WTC11 (cell line): ENCODE results near the gene LMCD1. TPM values are rescaled to one million over a fixed set of nuclear protein-coding genes. Genes with fewer than 3 reads are reported as not detected.

Source experiments
- ATAC-seq: fragments of 200-7000 bp; cut with Tn5 transposase; 2 replicates; pipeline ENCODE4 v1.10.0; 2021; ENCODE audit warnings: mild to moderate bottlenecking, moderate library complexity
- CTCF ChIA-PET: fragments of 300-600 bp; sonication (Branson Sonifier 250); formaldehyde crosslinking; loops from one replicate; lab custom pipeline; 2021; ENCODE audit warnings: antibody characterized with exemption; lab: Charles Lee
- POLR2A ChIA-PET: fragments of 350-600 bp; sonication (Branson Sonifier 250); formaldehyde crosslinking; loops from one replicate; lab custom pipeline; 2021; ENCODE audit warnings: antibody characterized with exemption; lab: Charles Lee
- DNase-seq: peaks from one replicate; pipeline ENCODE4 v3.0.0; 2021; ENCODE audit warnings: low spot score
- H3K27ac Mint-ChIP-seq: 2 replicates; pipeline ENCODE4 v1.8.0; 2021; ENCODE audit warnings: mixed read lengths
- H3K27me3 Mint-ChIP-seq: 2 replicates; pipeline ENCODE4 v1.8.0; 2021; ENCODE audit warnings: low read depth, mild to moderate bottlenecking, moderate library complexity, mixed read lengths
- H3K36me3 Mint-ChIP-seq: 2 replicates; pipeline ENCODE4 v1.8.0; 2021; ENCODE audit warnings: mixed read lengths
- H3K4me1 Mint-ChIP-seq: 2 replicates; pipeline ENCODE4 v1.8.0; 2022; ENCODE audit warnings: mixed read lengths
- H3K4me3 Mint-ChIP-seq: 2 replicates; pipeline ENCODE4 v1.8.0; 2021; ENCODE audit warnings: mild to moderate bottlenecking, moderate library complexity, mixed read lengths
- H3K9me3 Mint-ChIP-seq: 2 replicates; pipeline ENCODE4 v1.8.0; 2021; ENCODE audit warnings: mixed read lengths
- FOXP1 ChIP-seq: sonication (generic); formaldehyde crosslinking; IDR thresholded peaks from 2 replicates; pipeline ENCODE4 v1.8.0; 2022; ENCODE audit warnings: missing genetic modification reagents, mild to moderate bottlenecking, moderate library complexity, borderline replicate concordance
- NFATC4 ChIP-seq: fragments of 250-450 bp; sonication (Bioruptor Pico); IDR thresholded peaks from 2 replicates; pipeline ENCODE4 v1.9.0; 2021; ENCODE audit warnings: mild to moderate bottlenecking
- NR2C2 ChIP-seq: sonication (generic); formaldehyde crosslinking; IDR thresholded peaks from 2 replicates; pipeline ENCODE4 v1.8.0; 2022; ENCODE audit warnings: mild to moderate bottlenecking, missing genetic modification reagents
- RORB ChIP-seq: fragments of 250-450 bp; sonication (Bioruptor Pico); IDR thresholded peaks from 2 replicates; pipeline ENCODE4 v1.9.0; 2021; ENCODE audit warnings: mild to moderate bottlenecking
- SOX15 ChIP-seq: fragments of 250-450 bp; sonication (Bioruptor Pico); IDR thresholded peaks from 2 replicates; pipeline ENCODE4 v1.9.0; 2021; ENCODE audit warnings: mild to moderate bottlenecking
- ZNF121 ChIP-seq: sonication (generic); formaldehyde crosslinking; IDR thresholded peaks from 2 replicates; pipeline ENCODE4 v1.8.0; 2023; ENCODE audit warnings: missing genetic modification reagents
- ZNF232 ChIP-seq: sonication (generic); formaldehyde crosslinking; IDR thresholded peaks from 2 replicates; pipeline ENCODE4 v1.8.0; 2022; ENCODE audit warnings: mild to moderate bottlenecking, missing genetic modification reagents
- total RNA-seq: library from RNA; stranded (reverse); gene quantifications from 3 replicates; pipeline ENCODE4 v1.2.3, GENCODE V29; 2021
- TF ChIP-seq, protein P1 (sequence below): fragments of 250-450 bp; sonication (Bioruptor Pico); IDR thresholded peaks from 2 replicates; pipeline ENCODE4 v1.9.0; 2021; ENCODE audit warnings: mild to moderate bottlenecking, borderline replicate concordance
- TF ChIP-seq, protein P2 (sequence below): sonication (generic); formaldehyde crosslinking; IDR thresholded peaks from 2 replicates; pipeline ENCODE4 v1.8.0; 2023; ENCODE audit warnings: missing genetic modification reagents, mild to moderate bottlenecking, borderline replicate concordance
- TF ChIP-seq, protein P3 (sequence below): sonication (generic); formaldehyde crosslinking; IDR thresholded peaks from 2 replicates; pipeline ENCODE4 v1.8.1; 2023; ENCODE audit warnings: mild to moderate bottlenecking, moderate library complexity, missing genetic modification reagents
- TF ChIP-seq, protein P4 (sequence below): sonication (generic); formaldehyde crosslinking; IDR thresholded peaks from 2 replicates; pipeline ENCODE4 v1.8.1; 2023; ENCODE audit warnings: mild to moderate bottlenecking, missing genetic modification reagents
- TF ChIP-seq, protein P5 (sequence below): sonication (generic); formaldehyde crosslinking; IDR thresholded peaks from 2 replicates; pipeline ENCODE4 v1.8.1; 2023; ENCODE audit warnings: mild to moderate bottlenecking, missing genetic modification reagents, moderate library complexity
- TF ChIP-seq, protein P6 (sequence below): sonication (generic); formaldehyde crosslinking; IDR thresholded peaks from 2 replicates; pipeline ENCODE4 v1.8.0; 2023; ENCODE audit warnings: mild to moderate bottlenecking, missing genetic modification reagents
- TF ChIP-seq, protein P7 (sequence below): fragments of 250-450 bp; sonication (Bioruptor Pico); conservative IDR thresholded peaks from 2 replicates; pipeline ENCODE4 v1.9.0; 2021; ENCODE audit warnings: mild to moderate bottlenecking

LMCD1 gene
- total RNA-seq, 1 experiment from 2014 or later = 12.5 TPM

DNA sequence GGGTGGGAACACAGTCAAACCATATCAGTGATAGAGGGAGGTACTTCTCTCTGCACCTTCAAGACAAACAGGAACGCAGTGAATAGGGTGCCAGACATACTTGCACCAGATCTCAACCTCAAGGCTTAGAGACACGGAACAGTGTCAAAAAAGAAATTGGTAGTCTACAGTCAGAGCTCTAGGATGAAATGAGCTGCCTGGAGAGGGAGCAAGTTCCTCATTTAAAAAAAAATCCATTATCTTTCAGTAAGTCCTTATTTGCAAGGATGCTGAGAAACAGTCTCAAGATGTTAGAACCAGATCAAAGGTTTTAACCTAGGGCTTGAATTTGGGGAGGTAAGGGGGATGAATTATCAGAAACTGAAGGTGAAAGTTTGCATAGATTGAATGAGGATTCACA, 20.2 kb upstream of the LMCD1 start (continued):
- TF ChIP-seq, protein P1, sequence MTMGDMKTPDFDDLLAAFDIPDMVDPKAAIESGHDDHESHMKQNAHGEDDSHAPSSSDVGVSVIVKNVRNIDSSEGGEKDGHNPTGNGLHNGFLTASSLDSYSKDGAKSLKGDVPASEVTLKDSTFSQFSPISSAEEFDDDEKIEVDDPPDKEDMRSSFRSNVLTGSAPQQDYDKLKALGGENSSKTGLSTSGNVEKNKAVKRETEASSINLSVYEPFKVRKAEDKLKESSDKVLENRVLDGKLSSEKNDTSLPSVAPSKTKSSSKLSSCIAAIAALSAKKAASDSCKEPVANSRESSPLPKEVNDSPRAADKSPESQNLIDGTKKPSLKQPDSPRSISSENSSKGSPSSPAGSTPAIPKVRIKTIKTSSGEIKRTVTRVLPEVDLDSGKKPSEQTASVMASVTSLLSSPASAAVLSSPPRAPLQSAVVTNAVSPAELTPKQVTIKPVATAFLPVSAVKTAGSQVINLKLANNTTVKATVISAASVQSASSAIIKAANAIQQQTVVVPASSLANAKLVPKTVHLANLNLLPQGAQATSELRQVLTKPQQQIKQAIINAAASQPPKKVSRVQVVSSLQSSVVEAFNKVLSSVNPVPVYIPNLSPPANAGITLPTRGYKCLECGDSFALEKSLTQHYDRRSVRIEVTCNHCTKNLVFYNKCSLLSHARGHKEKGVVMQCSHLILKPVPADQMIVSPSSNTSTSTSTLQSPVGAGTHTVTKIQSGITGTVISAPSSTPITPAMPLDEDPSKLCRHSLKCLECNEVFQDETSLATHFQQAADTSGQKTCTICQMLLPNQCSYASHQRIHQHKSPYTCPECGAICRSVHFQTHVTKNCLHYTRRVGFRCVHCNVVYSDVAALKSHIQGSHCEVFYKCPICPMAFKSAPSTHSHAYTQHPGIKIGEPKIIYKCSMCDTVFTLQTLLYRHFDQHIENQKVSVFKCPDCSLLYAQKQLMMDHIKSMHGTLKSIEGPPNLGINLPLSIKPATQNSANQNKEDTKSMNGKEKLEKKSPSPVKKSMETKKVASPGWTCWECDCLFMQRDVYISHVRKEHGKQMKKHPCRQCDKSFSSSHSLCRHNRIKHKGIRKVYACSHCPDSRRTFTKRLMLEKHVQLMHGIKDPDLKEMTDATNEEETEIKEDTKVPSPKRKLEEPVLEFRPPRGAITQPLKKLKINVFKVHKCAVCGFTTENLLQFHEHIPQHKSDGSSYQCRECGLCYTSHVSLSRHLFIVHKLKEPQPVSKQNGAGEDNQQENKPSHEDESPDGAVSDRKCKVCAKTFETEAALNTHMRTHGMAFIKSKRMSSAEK (CRISPR knock-in tag) = no peak
- TF ChIP-seq FOXP1 (CRISPR knock-in tag) (no peak), ZNF121 (CRISPR knock-in tag) (no peak), RORB (CRISPR knock-in tag) (no peak), SOX15 (CRISPR knock-in tag) (no peak)
- TF ChIP-seq, protein P2, sequence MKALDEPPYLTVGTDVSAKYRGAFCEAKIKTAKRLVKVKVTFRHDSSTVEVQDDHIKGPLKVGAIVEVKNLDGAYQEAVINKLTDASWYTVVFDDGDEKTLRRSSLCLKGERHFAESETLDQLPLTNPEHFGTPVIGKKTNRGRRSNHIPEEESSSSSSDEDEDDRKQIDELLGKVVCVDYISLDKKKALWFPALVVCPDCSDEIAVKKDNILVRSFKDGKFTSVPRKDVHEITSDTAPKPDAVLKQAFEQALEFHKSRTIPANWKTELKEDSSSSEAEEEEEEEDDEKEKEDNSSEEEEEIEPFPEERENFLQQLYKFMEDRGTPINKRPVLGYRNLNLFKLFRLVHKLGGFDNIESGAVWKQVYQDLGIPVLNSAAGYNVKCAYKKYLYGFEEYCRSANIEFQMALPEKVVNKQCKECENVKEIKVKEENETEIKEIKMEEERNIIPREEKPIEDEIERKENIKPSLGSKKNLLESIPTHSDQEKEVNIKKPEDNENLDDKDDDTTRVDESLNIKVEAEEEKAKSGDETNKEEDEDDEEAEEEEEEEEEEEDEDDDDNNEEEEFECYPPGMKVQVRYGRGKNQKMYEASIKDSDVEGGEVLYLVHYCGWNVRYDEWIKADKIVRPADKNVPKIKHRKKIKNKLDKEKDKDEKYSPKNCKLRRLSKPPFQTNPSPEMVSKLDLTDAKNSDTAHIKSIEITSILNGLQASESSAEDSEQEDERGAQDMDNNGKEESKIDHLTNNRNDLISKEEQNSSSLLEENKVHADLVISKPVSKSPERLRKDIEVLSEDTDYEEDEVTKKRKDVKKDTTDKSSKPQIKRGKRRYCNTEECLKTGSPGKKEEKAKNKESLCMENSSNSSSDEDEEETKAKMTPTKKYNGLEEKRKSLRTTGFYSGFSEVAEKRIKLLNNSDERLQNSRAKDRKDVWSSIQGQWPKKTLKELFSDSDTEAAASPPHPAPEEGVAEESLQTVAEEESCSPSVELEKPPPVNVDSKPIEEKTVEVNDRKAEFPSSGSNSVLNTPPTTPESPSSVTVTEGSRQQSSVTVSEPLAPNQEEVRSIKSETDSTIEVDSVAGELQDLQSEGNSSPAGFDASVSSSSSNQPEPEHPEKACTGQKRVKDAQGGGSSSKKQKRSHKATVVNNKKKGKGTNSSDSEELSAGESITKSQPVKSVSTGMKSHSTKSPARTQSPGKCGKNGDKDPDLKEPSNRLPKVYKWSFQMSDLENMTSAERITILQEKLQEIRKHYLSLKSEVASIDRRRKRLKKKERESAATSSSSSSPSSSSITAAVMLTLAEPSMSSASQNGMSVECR = no peak
- TF ChIP-seq, protein P3, sequence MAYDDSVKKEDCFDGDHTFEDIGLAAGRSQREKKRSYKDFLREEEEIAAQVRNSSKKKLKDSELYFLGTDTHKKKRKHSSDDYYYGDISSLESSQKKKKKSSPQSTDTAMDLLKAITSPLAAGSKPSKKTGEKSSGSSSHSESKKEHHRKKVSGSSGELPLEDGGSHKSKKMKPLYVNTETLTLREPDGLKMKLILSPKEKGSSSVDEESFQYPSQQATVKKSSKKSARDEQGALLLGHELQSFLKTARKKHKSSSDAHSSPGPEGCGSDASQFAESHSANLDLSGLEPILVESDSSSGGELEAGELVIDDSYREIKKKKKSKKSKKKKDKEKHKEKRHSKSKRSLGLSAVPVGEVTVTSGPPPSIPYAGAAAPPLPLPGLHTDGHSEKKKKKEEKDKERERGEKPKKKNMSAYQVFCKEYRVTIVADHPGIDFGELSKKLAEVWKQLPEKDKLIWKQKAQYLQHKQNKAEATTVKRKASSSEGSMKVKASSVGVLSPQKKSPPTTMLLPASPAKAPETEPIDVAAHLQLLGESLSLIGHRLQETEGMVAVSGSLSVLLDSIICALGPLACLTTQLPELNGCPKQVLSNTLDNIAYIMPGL = no peak

DNA sequence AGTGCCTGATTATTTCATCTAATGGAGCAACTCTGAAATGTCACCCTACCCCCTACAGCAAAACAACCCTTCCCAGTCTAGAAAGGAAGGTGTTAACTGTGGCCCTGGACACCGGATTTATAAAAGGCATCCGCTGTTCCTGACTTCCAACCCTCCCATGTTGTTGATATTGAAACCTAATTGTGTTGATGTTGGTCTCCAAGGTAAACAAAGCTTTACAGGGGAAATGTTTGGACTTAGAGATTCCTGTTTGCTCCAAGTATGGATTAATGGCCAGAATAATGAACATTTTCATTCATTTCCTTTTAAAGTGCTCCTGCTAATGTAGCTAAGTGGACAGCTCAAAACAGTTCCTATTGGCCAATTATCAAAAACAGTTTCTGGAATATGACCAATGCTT, 19.4 kb upstream of the LMCD1 start:
- Mint-ChIP-seq H3K27ac (no peak overlapping the region), H3K9me3 (peaks cover 18% of the 10 kb centered on the region), H3K4me1 (no peaks in the 10 kb centered on the region), H3K27me3 (peaks cover 7% of the 10 kb centered on the region; the same call in 1 of the 2 replicates), H3K4me3 (no peak overlapping the region), H3K36me3 (peaks cover 13% of the 10 kb centered on the region)
- DNase-seq (no peak), ATAC-seq (no peak)
- ChIA-PET POLR2A (no interaction called here), CTCF (no interaction called here)
- TF ChIP-seq ZNF232 (CRISPR knock-in tag) = no peak

DNA sequence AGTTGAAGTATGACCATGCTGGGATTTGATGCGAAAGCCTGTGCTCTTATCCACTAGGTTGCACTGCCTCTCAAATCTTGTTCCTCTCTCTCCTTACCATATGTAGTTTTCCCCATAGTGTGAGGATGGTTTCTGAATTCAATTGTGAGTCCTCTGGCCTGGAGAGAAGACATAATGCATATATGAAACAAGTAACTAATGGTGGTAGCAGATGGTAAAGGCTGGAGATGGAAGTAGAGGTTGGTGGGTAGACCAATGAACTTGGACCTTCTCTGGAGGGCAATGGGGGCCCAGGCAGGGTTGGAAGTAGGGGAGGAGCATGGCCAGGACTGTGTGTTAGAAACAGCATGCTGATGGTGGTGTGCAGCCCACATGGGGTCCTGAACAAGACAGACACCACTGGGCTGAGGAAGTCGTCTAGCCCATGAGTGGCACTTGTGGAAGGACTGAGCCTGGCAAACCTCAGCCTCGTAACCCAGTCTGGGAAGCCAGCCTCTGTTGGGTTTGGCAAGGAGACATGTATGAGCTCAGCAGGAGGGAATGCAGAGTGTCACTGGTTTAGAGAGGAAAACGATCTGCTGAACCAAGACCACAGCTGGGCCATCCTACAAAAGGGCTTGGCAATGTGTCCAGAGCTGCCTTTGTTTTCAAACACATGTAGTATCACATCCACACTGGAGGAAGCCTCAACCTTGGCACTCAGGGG, 18.5 kb upstream of the LMCD1 start:
- ChIA-PET POLR2A (no interaction called here), CTCF (no interaction called here)
- no peak for DNase-seq
- Mint-ChIP-seq H3K27ac (no peak overlapping the region), H3K9me3 (peaks cover 18% of the 10 kb centered on the region), H3K4me1 (no peaks in the 10 kb centered on the region), H3K27me3 (peaks cover 7% of the 10 kb centered on the region; the same call in 1 of the 2 replicates), H3K36me3 (peaks cover 13% of the 10 kb centered on the region), H3K4me3 (no peak overlapping the region)
- ATAC-seq = no peak
- TF ChIP-seq NR2C2 (CRISPR knock-in tag) = no peak
- no peak for TF ChIP-seq NFATC4 (CRISPR knock-in tag)
- TF ChIP-seq, protein P4, sequence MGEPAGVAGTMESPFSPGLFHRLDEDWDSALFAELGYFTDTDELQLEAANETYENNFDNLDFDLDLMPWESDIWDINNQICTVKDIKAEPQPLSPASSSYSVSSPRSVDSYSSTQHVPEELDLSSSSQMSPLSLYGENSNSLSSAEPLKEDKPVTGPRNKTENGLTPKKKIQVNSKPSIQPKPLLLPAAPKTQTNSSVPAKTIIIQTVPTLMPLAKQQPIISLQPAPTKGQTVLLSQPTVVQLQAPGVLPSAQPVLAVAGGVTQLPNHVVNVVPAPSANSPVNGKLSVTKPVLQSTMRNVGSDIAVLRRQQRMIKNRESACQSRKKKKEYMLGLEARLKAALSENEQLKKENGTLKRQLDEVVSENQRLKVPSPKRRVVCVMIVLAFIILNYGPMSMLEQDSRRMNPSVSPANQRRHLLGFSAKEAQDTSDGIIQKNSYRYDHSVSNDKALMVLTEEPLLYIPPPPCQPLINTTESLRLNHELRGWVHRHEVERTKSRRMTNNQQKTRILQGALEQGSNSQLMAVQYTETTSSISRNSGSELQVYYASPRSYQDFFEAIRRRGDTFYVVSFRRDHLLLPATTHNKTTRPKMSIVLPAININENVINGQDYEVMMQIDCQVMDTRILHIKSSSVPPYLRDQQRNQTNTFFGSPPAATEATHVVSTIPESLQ = no peak
- TF ChIP-seq, protein P5, sequence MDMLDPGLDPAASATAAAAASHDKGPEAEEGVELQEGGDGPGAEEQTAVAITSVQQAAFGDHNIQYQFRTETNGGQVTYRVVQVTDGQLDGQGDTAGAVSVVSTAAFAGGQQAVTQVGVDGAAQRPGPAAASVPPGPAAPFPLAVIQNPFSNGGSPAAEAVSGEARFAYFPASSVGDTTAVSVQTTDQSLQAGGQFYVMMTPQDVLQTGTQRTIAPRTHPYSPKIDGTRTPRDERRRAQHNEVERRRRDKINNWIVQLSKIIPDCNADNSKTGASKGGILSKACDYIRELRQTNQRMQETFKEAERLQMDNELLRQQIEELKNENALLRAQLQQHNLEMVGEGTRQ = no peak
- TF ChIP-seq, protein P6, sequence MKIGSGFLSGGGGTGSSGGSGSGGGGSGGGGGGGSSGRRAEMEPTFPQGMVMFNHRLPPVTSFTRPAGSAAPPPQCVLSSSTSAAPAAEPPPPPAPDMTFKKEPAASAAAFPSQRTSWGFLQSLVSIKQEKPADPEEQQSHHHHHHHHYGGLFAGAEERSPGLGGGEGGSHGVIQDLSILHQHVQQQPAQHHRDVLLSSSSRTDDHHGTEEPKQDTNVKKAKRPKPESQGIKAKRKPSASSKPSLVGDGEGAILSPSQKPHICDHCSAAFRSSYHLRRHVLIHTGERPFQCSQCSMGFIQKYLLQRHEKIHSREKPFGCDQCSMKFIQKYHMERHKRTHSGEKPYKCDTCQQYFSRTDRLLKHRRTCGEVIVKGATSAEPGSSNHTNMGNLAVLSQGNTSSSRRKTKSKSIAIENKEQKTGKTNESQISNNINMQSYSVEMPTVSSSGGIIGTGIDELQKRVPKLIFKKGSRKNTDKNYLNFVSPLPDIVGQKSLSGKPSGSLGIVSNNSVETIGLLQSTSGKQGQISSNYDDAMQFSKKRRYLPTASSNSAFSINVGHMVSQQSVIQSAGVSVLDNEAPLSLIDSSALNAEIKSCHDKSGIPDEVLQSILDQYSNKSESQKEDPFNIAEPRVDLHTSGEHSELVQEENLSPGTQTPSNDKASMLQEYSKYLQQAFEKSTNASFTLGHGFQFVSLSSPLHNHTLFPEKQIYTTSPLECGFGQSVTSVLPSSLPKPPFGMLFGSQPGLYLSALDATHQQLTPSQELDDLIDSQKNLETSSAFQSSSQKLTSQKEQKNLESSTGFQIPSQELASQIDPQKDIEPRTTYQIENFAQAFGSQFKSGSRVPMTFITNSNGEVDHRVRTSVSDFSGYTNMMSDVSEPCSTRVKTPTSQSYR (CRISPR knock-in tag) = no peak
- TF ChIP-seq, protein P7, sequence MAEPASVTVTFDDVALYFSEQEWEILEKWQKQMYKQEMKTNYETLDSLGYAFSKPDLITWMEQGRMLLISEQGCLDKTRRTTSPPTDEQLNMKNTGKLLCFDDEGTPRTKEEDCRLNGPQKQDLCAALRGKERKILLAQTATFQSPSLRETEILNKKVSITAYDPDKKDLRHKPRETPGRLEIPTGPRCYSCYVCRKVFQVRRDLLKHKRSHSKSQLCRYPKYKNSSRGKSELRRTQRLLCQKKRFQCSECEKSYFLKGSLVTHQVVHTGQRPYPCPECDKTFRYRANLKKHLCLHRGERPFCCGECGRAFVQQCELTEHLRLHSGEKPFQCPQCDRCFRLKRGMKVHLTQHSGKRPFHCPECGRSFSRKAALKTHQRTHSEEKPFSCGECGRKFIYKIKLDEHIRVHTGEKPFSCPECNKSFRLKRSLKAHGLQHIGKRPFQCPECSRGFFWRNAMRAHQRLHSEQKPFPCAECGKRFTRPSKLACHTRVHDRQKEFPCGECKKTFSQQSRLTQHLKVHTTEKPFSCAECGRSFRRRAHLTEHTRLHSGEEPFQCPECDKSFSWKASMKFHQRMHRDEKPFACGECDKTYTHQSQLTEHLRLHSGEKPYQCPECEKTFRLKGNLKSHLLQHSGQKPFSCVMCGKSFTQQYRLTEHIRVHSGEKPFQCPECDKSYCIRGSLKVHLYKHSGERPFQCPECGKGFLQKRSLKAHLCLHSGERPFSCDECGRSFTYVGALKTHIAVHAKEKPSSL (CRISPR knock-in tag) = no peak
